Measurements from ENCODE around the gene ZCCHC2.

- TF ChIP-seq, protein P1, sequence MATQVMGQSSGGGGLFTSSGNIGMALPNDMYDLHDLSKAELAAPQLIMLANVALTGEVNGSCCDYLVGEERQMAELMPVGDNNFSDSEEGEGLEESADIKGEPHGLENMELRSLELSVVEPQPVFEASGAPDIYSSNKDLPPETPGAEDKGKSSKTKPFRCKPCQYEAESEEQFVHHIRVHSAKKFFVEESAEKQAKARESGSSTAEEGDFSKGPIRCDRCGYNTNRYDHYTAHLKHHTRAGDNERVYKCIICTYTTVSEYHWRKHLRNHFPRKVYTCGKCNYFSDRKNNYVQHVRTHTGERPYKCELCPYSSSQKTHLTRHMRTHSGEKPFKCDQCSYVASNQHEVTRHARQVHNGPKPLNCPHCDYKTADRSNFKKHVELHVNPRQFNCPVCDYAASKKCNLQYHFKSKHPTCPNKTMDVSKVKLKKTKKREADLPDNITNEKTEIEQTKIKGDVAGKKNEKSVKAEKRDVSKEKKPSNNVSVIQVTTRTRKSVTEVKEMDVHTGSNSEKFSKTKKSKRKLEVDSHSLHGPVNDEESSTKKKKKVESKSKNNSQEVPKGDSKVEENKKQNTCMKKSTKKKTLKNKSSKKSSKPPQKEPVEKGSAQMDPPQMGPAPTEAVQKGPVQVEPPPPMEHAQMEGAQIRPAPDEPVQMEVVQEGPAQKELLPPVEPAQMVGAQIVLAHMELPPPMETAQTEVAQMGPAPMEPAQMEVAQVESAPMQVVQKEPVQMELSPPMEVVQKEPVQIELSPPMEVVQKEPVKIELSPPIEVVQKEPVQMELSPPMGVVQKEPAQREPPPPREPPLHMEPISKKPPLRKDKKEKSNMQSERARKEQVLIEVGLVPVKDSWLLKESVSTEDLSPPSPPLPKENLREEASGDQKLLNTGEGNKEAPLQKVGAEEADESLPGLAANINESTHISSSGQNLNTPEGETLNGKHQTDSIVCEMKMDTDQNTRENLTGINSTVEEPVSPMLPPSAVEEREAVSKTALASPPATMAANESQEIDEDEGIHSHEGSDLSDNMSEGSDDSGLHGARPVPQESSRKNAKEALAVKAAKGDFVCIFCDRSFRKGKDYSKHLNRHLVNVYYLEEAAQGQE (IDR thresholded peaks at IDR 0.05): no peak
- TF ChIP-seq YY1 (IDR thresholded peaks at IDR 0.05): no peak
- no peak for TF ChIP-seq SP1 (IDR thresholded peaks at IDR 0.05)
These were observed 397 bp downstream of the ZCCHC2 start for GRCh38 chr18:62523255-62523588.

Data from liver (tissue), 2 donors.